Measurements from ENCODE around the gene FARSB.

- TF ChIP-seq POLR2A (IDR thresholded peaks at IDR 0.05; ENCODE audit: low read depth, low read length): no peak
- TF ChIP-seq TAF1 (IDR thresholded peaks at IDR 0.05; ENCODE audit: borderline replicate concordance, low read depth, low read length): no peak
- no peak for TF ChIP-seq POLR2AphosphoS5 (IDR thresholded peaks at IDR 0.05; ENCODE audit: low read depth, low read length)
These were observed 894 bp upstream of the FARSB start for GRCh38 chr2:222656526-222657446.
